PC-9 (cell line): ENCODE data around the gene ITIH4. TPM values are rescaled to one million over a fixed set of nuclear protein-coding genes. Genes with fewer than 3 reads are reported as not detected.

Experiments used
- BruUV-seq: library from RNA; stranded (reverse); fragments of 400-500 nt; replicated peaks from 2 replicates; lab custom pipeline; 2021; lab: Mats Ljungman, UMichigan
- CTCF ChIA-PET: fragments of 300-600 bp; sonication (Branson Sonifier 250); formaldehyde crosslinking; loops from one replicate; lab custom pipeline; 2022; ENCODE audit warnings: antibody characterized with exemption; lab: Charles Lee
- POLR2A ChIA-PET: fragments of 300-600 bp; sonication (Branson Sonifier 250); formaldehyde crosslinking; loops from one replicate; lab custom pipeline; 2022; ENCODE audit warnings: antibody characterized with exemption; ENCODE audit not compliant: unreplicated experiment; lab: Charles Lee
- DNase-seq, 2 experiments: peaks; one replicate each; pipeline versions ENCODE4 v3.0.0 to v3.0.0-alpha.2; 2015 to 2022; ENCODE audit warnings: mixed read lengths in 1 of 2
- H2AFZ ChIP-seq: fragments of 200-600 bp; sonication (generic); 2 replicates; pipeline ENCODE4 v1.8.1; 2017; ENCODE audit warnings: antibody characterized with exemption
- H3F3A ChIP-seq: fragments of 200-600 bp; sonication (generic); 2 replicates; pipeline ENCODE4 v1.8.1; 2017; ENCODE audit warnings: antibody characterized with exemption, mild to moderate bottlenecking, low read depth; ENCODE audit not compliant: insufficient read depth
- H3K27ac ChIP-seq: fragments of 200-600 bp; sonication (generic); 2 replicates; pipeline ENCODE4 v1.6.1; 2016; ENCODE audit warnings: mixed run types
- H3K27me3 ChIP-seq: fragments of 200-600 bp; sonication (generic); 2 replicates; pipeline ENCODE4 v1.6.1; 2016; ENCODE audit warnings: low read depth, mixed run types; ENCODE audit not compliant: insufficient read depth
- H3K36me3 ChIP-seq: fragments of 200-600 bp; sonication (generic); 2 replicates; pipeline ENCODE4 v1.6.1; 2016; ENCODE audit warnings: low read depth, mixed run types
- H3K4me1 ChIP-seq: fragments of 200-600 bp; sonication (generic); replicated peaks from 2 replicates; pipeline ENCODE4 v1.6.1; 2016; ENCODE audit warnings: mixed run types; ENCODE audit not compliant: insufficient read depth
- H3K4me2 ChIP-seq: fragments of 200-600 bp; sonication (generic); 2 replicates; pipeline ENCODE4 v1.6.1; 2017; ENCODE audit warnings: mixed run types
- H3K4me3 ChIP-seq: fragments of 200-600 bp; sonication (generic); 2 replicates; pipeline ENCODE4 v1.6.1; 2016; ENCODE audit warnings: mixed run types
- H3K79me2 ChIP-seq: fragments of 200-600 bp; sonication (generic); 2 replicates; pipeline ENCODE4 v1.6.1; 2017; ENCODE audit warnings: low read depth, mixed run types
- H3K9me2 ChIP-seq: fragments of 200-600 bp; sonication (generic); 2 replicates; pipeline ENCODE4 v1.8.1; 2017; ENCODE audit warnings: mild to moderate bottlenecking; ENCODE audit not compliant: insufficient read depth
- H3K9me3 ChIP-seq: fragments of 200-600 bp; sonication (generic); 2 replicates; pipeline ENCODE4 v1.8.1; 2016; ENCODE audit warnings: low read depth; ENCODE audit not compliant: insufficient read depth
- H4K20me1 ChIP-seq: fragments of 200-600 bp; sonication (generic); 2 replicates; pipeline ENCODE4 v1.8.1; 2017; ENCODE audit not compliant: insufficient read depth
- EZH2 ChIP-seq: fragments of 200-600 bp; sonication (generic); IDR thresholded peaks from 2 replicates; pipeline ENCODE4 v1.8.0; 2017; ENCODE audit warnings: antibody characterized with exemption, low read depth
- intact Hi-C: fragments of 100-400 bp; cut with micrococcal nuclease; formaldehyde crosslinking; loops from one replicate; pipeline ENCODE4 v1.10.0; 2022; ENCODE audit not compliant: unreplicated experiment
- total RNA-seq: library from RNA; stranded (reverse); gene quantifications from 2 replicates; pipeline ENCODE4 v1.2.3, GENCODE V29; 2021
- TF ChIP-seq, protein P1 (sequence below): fragments of 200-600 bp; sonication (generic); conservative IDR thresholded peaks from 2 replicates; pipeline ENCODE4 v1.6.1; 2017; ENCODE audit warnings: mixed run types, antibody characterized with exemption, mild to moderate bottlenecking, moderate library complexity

ITIH4 gene
- total RNA-seq, 1 experiment from 2014 or later: 2.5 TPM

DNA sequence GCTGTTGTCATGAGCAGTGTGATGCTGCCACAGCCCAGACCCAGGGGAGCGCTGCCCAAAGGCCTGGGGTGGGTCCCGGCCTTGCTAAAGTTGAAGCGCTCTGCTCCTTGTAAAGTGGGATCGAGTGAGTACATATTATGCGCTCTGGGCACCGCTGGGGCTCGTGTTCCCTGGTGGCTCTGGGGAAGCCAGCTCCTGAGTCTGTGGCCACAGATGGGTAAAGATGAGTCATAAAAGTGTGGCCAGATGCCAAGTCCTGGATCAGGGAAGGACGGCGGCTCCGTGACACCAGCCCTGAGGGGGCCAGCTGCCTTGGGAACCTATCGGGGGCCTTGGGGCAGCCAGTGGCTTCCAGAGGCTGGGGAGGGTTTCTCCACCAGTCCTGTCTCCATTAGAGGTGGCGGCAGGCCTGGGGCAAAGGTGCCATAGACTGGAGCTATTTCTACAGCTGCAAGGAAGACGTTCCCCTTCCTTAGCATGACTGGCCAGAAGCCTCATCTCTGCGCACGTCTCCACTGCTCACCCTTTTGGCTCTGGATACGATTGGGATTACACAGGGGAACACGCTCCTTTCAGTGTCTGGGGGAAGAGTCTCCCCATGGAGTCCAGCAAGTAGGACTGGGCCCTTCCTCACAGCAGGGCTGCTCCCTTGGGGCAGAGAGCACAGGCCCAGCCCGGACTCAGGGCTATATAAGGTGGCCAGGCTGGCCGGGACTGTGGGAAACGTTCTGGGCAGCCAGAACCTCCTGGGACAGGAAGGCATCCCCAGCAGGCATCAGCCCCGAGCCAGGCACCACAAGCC lies 1.2 kb upstream of the ITIH4 start:
- no peaks in the 10 kb centered on the region for H3K27me3 ChIP-seq

GRCh38 chr3:52829906-52830463 lies 487 bp downstream of the ITIH4 start:
- no TSS peak for BruUV-seq
- H4K20me1 ChIP-seq: peaks cover 4% of the 10 kb centered on the region; the same call in 1 of the 2 replicates
- DNase-seq: no peak
- intact Hi-C loops: no loop called here
- CTCF ChIA-PET: no interaction called here
- H3K4me1 ChIP-seq: peaks cover 11% of the 10 kb centered on the region
- H3K27ac ChIP-seq: no peak overlapping the region
- no peaks in the 10 kb centered on the region for H3K27me3 ChIP-seq
- TF ChIP-seq, protein P1, sequence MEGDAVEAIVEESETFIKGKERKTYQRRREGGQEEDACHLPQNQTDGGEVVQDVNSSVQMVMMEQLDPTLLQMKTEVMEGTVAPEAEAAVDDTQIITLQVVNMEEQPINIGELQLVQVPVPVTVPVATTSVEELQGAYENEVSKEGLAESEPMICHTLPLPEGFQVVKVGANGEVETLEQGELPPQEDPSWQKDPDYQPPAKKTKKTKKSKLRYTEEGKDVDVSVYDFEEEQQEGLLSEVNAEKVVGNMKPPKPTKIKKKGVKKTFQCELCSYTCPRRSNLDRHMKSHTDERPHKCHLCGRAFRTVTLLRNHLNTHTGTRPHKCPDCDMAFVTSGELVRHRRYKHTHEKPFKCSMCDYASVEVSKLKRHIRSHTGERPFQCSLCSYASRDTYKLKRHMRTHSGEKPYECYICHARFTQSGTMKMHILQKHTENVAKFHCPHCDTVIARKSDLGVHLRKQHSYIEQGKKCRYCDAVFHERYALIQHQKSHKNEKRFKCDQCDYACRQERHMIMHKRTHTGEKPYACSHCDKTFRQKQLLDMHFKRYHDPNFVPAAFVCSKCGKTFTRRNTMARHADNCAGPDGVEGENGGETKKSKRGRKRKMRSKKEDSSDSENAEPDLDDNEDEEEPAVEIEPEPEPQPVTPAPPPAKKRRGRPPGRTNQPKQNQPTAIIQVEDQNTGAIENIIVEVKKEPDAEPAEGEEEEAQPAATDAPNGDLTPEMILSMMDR: no peak
- no peak for TF ChIP-seq EZH2
- H3K4me3 ChIP-seq: no peak overlapping the region
- POLR2A ChIA-PET: no interaction called here
- H2AFZ ChIP-seq: no peak overlapping the region
- H3K36me3 ChIP-seq: no peaks in the 10 kb centered on the region
- no peaks in the 10 kb centered on the region for H3K9me3 ChIP-seq
- H3K79me2 ChIP-seq: no peaks in the 10 kb centered on the region
- no peaks in the 10 kb centered on the region for H3K9me2 ChIP-seq
- peaks cover 3% of the 10 kb centered on the region; the same call in 1 of the 2 replicates for H3F3A ChIP-seq
- no peak overlapping the region for H3K4me2 ChIP-seq

More for the DNA sequence above, 1.2 kb upstream of the ITIH4 start:
- Histone ChIP-seq H3K4me2 (peak overlapping the region; percentile 61), H3F3A (peaks cover 3% of the 10 kb centered on the region; the same call in 1 of the 2 replicates), H3K9me3 (no peaks in the 10 kb centered on the region), H3K4me1 (peaks cover 11% of the 10 kb centered on the region), H3K36me3 (no peaks in the 10 kb centered on the region), H3K27ac (no peak overlapping the region), H3K9me2 (no peaks in the 10 kb centered on the region), H3K4me3 (no peak overlapping the region), H3K79me2 (no peaks in the 10 kb centered on the region), H4K20me1 (peaks cover 4% of the 10 kb centered on the region; the same call in 1 of the 2 replicates), H2AFZ (no peak overlapping the region)
- DNase-seq: peak; percentile 71 to 81
- TF ChIP-seq EZH2: no peak
- TF ChIP-seq, protein P1: no peak
- intact Hi-C loops: no loop called here
- ChIA-PET POLR2A (interaction anchor here (0.5 kb wide), 1 partner anchor 361 kb away, joined by 6 read pairs; no protein-coding TSS in a partner anchor), CTCF (interaction anchor here (0.5 kb wide), 1 partner anchor 1332 kb away, joined by 12 read pairs; no protein-coding TSS in a partner anchor)
- no TSS peak for BruUV-seq

- no peak overlapping the region for H3K27ac ChIP-seq
- H3K9me2 ChIP-seq: no peaks in the 10 kb centered on the region
- H3K27me3 ChIP-seq: no peaks in the 10 kb centered on the region
- H4K20me1 ChIP-seq: peaks cover 4% of the 10 kb centered on the region; the same call in 1 of the 2 replicates
- ChIA-PET POLR2A (no interaction called here), CTCF (no interaction called here)
- no peaks in the 10 kb centered on the region for H3K9me3 ChIP-seq
- peaks cover 11% of the 10 kb centered on the region for H3K4me1 ChIP-seq
- no peak overlapping the region for H2AFZ ChIP-seq
- H3K4me3 ChIP-seq: no peak overlapping the region
- intact Hi-C loops: no loop called here
- no peak overlapping the region for H3K4me2 ChIP-seq
- DNase-seq: no peak
- no peaks in the 10 kb centered on the region for H3K36me3 ChIP-seq
- H3F3A ChIP-seq: peaks cover 3% of the 10 kb centered on the region; the same call in 1 of the 2 replicates
- BruUV-seq: no TSS peak
- TF ChIP-seq, protein P1: no peak
- no peak for TF ChIP-seq EZH2
- no peaks in the 10 kb centered on the region for H3K79me2 ChIP-seq
These were observed 990 bp downstream of the ITIH4 start for GRCh38 chr3:52829482-52829881.
